Cardiac fibroblast (primary cell): ENCODE measurements around the gene ZBTB8B.
"Not testable (repeated sequence)": the region's sequence is repeated elsewhere in the genome, so short reads cannot be mapped to it uniquely, and the experiment has no call there.

Experiments used
- DNase-seq, 2 donors: peaks; one replicate each; pipeline versions ENCODE4 v3.0.0 to v3.0.0-alpha.2; 2010; ENCODE audit warnings: low read depth in 2 of 2
- H3K4me3 ChIP-seq, 2 donors: replicated peaks in 1 of 2; 1 replicate in 1 of 2; 2 replicates in 1 of 2; pipeline ENCODE4 v1.5.1; 2011; ENCODE audit warnings: low read depth in 2 of 2, low read length in 2 of 2, mild to moderate bottlenecking in 2 of 2, moderate library complexity in 1 of 2
- TF ChIP-seq, protein P1 (sequence below): IDR thresholded peaks from one replicate; pipeline ENCODE4 v1.5.1; 2011; ENCODE audit warnings: low read depth, mild to moderate bottlenecking, low read length, inconsistent platforms

ZBTB8B gene

DNA sequence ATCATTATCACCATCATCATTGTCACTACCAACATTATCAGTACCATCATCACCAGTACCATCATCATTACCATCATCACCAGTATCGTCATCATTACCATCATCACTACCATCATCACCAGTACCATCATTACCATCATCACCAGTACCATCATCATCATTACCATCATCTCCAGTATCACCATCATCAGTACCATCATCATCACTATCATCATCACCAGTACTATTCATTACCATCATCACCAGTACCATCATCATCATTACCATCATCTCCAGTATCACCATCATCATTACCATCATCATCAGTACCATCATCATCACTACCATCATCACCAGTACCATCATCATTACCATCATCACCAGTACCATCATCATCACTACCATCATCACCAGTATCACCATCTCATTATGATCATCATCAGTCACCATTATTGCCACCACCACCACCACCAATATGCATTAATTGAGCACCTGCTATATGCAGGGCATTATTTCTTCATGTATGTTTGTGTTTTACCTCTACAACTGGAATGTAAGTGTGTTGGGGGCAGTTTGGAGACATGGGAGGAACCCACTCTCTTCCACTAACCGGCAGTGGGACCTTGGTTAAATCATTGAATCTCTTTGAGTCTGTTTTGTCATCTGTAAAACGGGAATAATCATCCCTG lies 7.0 kb downstream of the ZBTB8B start:
- TF ChIP-seq, protein P1, sequence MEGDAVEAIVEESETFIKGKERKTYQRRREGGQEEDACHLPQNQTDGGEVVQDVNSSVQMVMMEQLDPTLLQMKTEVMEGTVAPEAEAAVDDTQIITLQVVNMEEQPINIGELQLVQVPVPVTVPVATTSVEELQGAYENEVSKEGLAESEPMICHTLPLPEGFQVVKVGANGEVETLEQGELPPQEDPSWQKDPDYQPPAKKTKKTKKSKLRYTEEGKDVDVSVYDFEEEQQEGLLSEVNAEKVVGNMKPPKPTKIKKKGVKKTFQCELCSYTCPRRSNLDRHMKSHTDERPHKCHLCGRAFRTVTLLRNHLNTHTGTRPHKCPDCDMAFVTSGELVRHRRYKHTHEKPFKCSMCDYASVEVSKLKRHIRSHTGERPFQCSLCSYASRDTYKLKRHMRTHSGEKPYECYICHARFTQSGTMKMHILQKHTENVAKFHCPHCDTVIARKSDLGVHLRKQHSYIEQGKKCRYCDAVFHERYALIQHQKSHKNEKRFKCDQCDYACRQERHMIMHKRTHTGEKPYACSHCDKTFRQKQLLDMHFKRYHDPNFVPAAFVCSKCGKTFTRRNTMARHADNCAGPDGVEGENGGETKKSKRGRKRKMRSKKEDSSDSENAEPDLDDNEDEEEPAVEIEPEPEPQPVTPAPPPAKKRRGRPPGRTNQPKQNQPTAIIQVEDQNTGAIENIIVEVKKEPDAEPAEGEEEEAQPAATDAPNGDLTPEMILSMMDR: no peak
- H3K4me3 ChIP-seq: no peak overlapping the region
- no peak for DNase-seq

DNA sequence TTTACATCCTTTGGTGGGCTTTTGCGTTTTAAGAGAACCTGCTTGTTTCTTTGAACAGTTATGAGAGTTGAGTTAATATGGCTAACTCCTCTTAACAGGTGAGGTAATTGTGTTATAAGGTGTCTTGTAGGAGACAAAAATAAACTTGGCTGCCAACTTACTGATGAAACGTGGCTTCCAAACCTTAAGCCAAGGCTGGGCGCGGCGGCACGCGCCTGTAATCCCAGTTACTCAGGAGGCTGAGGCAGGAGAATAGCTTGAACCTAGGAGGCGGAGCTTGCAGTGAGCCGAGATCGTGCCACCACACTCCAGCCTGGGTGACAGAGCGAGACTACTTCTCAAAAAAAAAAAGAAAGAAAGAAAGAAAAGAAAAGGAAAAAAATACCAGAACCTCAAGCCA lies 8.1 kb downstream of the ZBTB8B start:
- DNase-seq: not testable (repeated sequence)

DNA sequence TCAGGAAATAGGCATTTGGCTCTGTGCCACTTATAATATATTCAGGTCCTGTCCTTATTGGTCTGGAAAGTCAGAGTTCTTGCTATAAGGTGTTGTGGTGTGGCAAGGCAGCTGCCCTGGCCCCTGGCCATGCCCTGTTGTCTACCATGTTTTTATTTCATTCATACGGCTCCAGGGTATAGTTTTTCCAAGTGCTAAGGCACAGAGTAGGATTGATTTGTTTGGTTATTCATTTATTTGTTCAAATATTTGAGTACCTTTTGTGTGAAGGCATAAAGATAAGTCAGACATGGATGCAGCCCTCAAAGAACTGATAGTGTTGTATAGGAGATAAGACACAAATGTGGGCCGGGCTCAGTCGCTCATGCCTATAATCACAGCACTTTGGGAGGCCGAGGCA lies 10.1 kb downstream of the ZBTB8B start:
- no peak for DNase-seq
- no peak overlapping the region for H3K4me3 ChIP-seq
- TF ChIP-seq, protein P1: no peak

More for the DNA sequence above, 8.1 kb downstream of the ZBTB8B start:
- H3K4me3 ChIP-seq: not testable (repeated sequence)

DNA sequence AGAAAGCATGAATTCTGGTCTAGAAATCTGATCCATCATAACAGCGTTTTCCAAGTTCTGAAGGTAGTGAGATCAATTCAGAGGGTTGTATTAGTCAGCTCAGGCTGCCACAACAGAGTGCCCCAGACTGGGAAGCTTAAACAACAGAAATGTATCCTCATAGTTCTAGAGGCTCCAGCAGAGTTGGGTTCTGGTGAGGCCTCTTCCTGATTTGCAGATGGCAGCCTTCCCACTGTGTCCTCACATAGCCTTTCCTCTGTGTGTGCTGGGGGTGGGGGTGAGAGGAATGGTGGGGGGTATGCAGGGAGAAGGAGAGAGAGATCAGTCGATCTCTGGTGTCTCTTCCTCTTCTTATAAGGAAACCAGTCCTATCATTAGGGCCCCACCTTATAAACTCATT lies 15.1 kb downstream of the ZBTB8B start:
- H3K4me3 ChIP-seq: no peak overlapping the region
- no peak for DNase-seq
- TF ChIP-seq, protein P1: no peak

DNA sequence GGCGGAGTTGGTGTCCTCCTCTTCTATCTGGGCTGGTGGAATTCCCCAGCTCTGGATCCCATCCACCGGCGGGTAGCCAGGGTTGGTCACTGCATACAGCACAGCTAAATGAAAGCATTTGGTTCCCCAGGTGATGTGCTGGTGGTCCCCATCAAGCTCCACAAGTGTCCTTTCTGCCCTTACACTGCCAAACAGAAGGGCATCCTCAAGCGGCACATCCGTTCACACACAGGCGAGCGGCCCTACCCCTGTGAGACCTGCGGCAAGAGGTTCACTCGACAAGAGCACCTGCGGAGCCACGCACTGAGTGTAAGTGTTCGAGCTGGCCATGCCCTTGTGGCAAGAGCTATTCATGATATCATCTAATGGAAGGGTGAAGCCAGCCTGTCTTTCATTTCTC lies 15.9 kb downstream of the ZBTB8B start:
- no peak for DNase-seq
- TF ChIP-seq, protein P1: no peak
- no peak overlapping the region for H3K4me3 ChIP-seq

DNA sequence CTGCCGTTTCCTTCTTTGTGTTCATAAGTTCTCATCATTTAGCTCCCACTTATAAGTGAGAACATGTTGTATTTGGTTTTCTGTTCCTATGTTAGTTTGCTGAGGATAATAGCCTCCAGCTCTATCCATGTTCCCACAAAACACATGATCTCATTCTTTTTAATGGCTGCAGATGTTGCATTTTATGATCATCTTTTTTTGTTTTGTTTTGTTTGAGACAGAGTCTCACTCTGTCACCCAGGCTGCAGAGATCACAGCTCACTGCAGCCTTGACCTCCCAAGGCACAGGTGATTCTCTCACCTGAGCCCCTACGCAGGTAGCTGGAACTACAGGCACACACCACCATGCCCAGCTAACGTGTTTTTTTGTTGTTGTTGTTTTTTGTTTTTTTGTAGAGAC lies 16.9 kb downstream of the ZBTB8B start:
- not testable (repeated sequence) for H3K4me3 ChIP-seq, DNase-seq

DNA sequence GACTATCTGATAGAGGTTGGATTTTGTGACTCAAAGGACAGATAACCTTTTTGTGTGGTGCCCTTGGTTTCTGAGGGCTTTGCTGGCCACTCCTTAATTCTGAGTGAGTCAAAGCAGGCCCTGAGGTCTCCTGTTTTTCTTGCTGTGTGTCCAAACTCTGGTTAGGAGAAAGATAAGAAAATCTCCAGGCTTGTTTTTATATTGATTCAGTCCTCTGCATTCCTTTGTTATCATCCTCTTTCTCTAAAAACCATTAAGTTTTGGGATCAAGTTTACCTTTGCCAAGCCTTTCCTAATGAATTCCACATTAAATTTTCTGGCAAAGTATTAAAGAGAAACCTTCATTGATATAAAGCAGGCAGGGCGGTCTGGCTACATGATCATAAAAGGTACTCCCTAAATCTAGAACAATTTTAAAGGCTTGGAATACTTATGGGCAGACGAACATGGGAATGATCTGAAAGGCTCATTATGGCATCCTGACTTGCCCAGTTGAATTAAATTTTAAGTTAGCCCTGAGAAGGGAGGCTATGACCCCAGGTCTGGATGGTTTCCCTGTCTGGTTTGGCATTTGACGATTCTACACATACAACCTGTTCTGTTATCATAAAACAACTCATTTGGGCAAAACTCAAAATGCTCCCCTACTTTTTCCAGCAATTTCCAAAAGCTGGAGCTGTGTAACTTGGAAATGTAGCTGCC lies 20.8 kb downstream of the ZBTB8B start:
- TF ChIP-seq, protein P1: no peak
- H3K4me3 ChIP-seq: no peak overlapping the region
- peak in 1 of 2 donors; percentile 39 for DNase-seq
